Ovary (tissue), 9 donors: ENCODE data around the gene CRTAP. TPM values are rescaled to one million over a fixed set of nuclear protein-coding genes. Genes with fewer than 3 reads are reported as not detected.
"Not testable (repeated sequence)": the region's sequence is repeated elsewhere in the genome, so short reads cannot be mapped to it uniquely, and the experiment has no call there.

ENCODE experiments used
- DNase-seq, 5 donors: peaks; one replicate each; pipeline ENCODE4 v3.0.0-alpha.2; 2019 to 2020
- H3K27ac ChIP-seq, 2 donors: fragments of 200-600 bp; one replicate each; pipeline versions ENCODE4 v1.5.1 to v1.8.0; 2019 to 2022
- H3K27me3 ChIP-seq: fragments of 200-600 bp; one replicate; pipeline ENCODE4 v1.8.0; 2022
- H3K36me3 ChIP-seq: fragments of 200-600 bp; sonication (generic); one replicate; pipeline ENCODE4 v1.5.1; 2019
- H3K4me1 ChIP-seq: one replicate; pipeline ENCODE4 v1.8.1; 2013; ENCODE audit warnings: mild to moderate bottlenecking, moderate library complexity; ENCODE audit not compliant: insufficient read depth
- H3K4me3 ChIP-seq: fragments of 200-600 bp; sonication (generic); one replicate; pipeline ENCODE4 v1.5.1; 2017
- H3K9me3 ChIP-seq, 2 donors: fragments of 200-600 bp in 1 of 2; sonication (generic) in 1 of 2; one replicate each; pipeline versions ENCODE4 v1.5.1 to v1.8.1; 2013 to 2019; ENCODE audit warnings: mild to moderate bottlenecking in 1 of 2, moderate library complexity in 1 of 2
- EP300 ChIP-seq: sonication (generic); formaldehyde crosslinking; IDR thresholded peaks from one replicate; pipeline ENCODE4 v1.6.1; 2017; ENCODE audit warnings: antibody characterized with exemption
- POLR2A ChIP-seq: fragments of 450-650 bp; IDR thresholded peaks from one replicate; pipeline ENCODE4 v1.6.1; 2017; ENCODE audit warnings: antibody characterized with exemption, mild to moderate bottlenecking, moderate library complexity
- WGBS, 3 donors: extraction: QIAGEN DNeasy Blood & Tissue Kit in 1 of 3; methylation state at CpG; one replicate each; pipeline versions ENCODE4 v1.1.5 to v1.1.7; 2013 to 2017; 5-methylcytosine and 5-hydroxymethylcytosine counted together
- intact Hi-C, 4 donors: fragments of 100-400 bp; cut with DNase I; formaldehyde crosslinking; loops; one replicate each; pipeline versions ENCODE4 v1.11.0 to v1.15.1; 2022 to 2023
- polyA plus RNA-seq, 2 donors: library from polyadenylated mRNA; stranded (reverse); fragments of 200-250 nt in 1 of 2; fragments of 350-450 nt in 1 of 2; fragmentation: Illumina TruSeq in 1 of 2; extraction: RNeasy Lipid Tissue Mini Kit (QIAGEN cat#74804) in 1 of 2; gene quantifications; one replicate each; pipeline ENCODE4 v1.2.3, GENCODE V29; 2013 to 2014
- total RNA-seq, 7 donors: library from RNA; depleted of rRNA in 2 of 7; stranded (reverse); fragments of >200 nt in 2 of 7; fragmentation: NEBNext Ultra II Directional in 3 of 7; extraction: Animal tissue kit (Norgen Biotek cat#: 25700) in 3 of 7; gene quantifications; one replicate each; pipeline versions ENCODE4 v1.1.0 to v1.2.4, GENCODE V29; 2016 to 2023
- TF ChIP-seq, protein P1 (sequence below), 3 donors: fragments of 450-650 bp in 2 of 3; fragments of 200-600 bp in 1 of 3; IDR thresholded peaks; one replicate each; pipeline versions ENCODE4 v1.5.1 to v1.8.0; 2016 to 2022; ENCODE audit warnings: antibody characterized with exemption in 3 of 3, mild to moderate bottlenecking in 1 of 3
- donor health status: DM: no; HTN: no; CAD: no; lungs with moderate emphysema.
- donor health status: DM: no; HTN: no; CAD: no.
- donor health status: Bipolar disorder and iron deficiency.
- donor health status: DM: yes; HTN: yes; CAD: no.
- donor health status: DM: no; HTN: no; CAD: no.
- donor health status: DM: yes; HTN: yes; CAD: no.

Gene CRTAP
- total and polyA plus RNA-seq, 9 donors, result 130 to 788 (median 251) TPM

DNA sequence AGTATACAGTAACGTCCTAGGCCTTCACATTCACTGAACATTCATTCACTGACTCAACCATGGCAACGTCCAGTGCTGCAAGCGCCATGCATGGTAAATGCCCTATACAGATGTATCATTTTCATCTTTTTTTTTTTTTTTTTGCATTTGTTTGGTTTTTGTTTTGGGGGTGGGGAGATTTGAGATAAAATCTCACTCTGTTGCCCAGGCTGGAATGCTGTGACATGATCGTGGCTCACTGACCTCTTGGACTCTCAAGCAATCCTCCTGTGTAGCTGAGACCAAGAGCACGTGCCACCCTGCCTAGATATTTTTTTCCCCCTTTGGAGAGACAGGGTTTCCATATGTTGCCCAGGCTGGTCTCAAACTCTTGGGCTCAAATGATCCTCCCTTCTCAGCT lies 67.4 kb downstream of the CRTAP start:
- 81 to 91% (median 83%) methylated on average over 5 of the region's 5 CpGs for WGBS, 3 donors
- intact Hi-C loops, result no loop called here
- Histone ChIP-seq H3K4me1 (no peaks in the 10 kb centered on the region), H3K27ac (no peak overlapping the region), H3K27me3 (no peaks in the 10 kb centered on the region), H3K36me3 (no peaks in the 10 kb centered on the region), H3K9me3 (no peaks in the 10 kb centered on the region), H3K4me3 (no peak overlapping the region)
- no peak for TF ChIP-seq EP300
- TF ChIP-seq POLR2A, result no peak
- TF ChIP-seq, protein P1, sequence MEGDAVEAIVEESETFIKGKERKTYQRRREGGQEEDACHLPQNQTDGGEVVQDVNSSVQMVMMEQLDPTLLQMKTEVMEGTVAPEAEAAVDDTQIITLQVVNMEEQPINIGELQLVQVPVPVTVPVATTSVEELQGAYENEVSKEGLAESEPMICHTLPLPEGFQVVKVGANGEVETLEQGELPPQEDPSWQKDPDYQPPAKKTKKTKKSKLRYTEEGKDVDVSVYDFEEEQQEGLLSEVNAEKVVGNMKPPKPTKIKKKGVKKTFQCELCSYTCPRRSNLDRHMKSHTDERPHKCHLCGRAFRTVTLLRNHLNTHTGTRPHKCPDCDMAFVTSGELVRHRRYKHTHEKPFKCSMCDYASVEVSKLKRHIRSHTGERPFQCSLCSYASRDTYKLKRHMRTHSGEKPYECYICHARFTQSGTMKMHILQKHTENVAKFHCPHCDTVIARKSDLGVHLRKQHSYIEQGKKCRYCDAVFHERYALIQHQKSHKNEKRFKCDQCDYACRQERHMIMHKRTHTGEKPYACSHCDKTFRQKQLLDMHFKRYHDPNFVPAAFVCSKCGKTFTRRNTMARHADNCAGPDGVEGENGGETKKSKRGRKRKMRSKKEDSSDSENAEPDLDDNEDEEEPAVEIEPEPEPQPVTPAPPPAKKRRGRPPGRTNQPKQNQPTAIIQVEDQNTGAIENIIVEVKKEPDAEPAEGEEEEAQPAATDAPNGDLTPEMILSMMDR (IDR thresholded peaks at IDR 0.05), result no peak
- no peak for DNase-seq

DNA sequence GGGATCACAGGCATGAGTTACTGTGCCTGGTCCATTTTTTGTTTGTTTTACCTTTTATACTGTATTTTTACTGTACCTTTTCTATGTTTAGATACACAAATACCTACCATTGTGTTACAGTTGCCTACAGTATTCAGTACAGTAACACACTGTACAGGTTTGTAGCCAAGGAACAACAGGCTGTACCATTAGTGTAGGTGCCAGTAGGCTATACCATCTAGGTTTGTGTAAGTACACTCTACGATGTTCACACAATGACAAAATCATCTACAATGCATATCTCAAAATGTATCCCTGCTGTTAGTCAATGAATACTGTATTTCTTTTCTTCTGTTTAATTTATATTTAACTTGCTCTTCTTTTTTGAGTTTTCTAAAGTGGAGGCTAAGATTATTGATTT lies 67.8 kb downstream of the CRTAP start:
- WGBS, 3 donors, result 88 to 100% (median 91%) methylated on average over 1 of the region's 1 CpG
- H3K27ac ChIP-seq, H3K4me1 ChIP-seq, DNase-seq, H3K9me3 ChIP-seq, H3K4me3 ChIP-seq, intact Hi-C loops, H3K27me3 ChIP-seq, H3K36me3 ChIP-seq: not testable (repeated sequence)

DNA sequence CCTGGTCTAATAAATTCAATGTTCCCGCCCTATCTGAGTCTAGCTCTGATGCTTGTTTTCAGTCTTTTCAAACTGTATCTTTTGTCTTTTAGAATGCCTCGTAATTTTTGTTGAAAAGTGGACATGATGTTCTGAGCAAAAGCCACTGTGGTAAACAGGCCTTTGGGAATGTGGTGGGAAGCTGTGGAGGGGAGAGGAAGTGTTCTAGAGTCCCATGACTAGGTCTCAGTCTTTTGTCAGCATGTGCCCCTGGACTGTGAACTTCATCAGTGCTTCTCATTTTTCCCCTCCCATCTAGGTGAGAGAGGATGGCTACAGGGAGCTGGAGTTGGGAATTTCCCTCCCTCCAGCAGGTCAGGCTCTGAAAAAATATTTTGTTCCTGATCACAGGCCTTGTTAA lies 71.0 kb downstream of the CRTAP start:
- WGBS, 3 donors, result 77 to 89% (median 79%) methylated on average over 2 of the region's 2 CpGs
- Histone ChIP-seq H3K27ac (no peak overlapping the region), H3K9me3 (no peaks in the 10 kb centered on the region), H3K4me3 (no peak overlapping the region), H3K4me1 (no peaks in the 10 kb centered on the region), H3K36me3 (no peaks in the 10 kb centered on the region), H3K27me3 (no peaks in the 10 kb centered on the region)
- TF ChIP-seq, protein P1 (IDR thresholded peaks at IDR 0.05), result no peak
- TF ChIP-seq POLR2A, result no peak
- TF ChIP-seq EP300, result no peak
- DNase-seq, result no peak
- intact Hi-C loops, result no loop called here

DNA sequence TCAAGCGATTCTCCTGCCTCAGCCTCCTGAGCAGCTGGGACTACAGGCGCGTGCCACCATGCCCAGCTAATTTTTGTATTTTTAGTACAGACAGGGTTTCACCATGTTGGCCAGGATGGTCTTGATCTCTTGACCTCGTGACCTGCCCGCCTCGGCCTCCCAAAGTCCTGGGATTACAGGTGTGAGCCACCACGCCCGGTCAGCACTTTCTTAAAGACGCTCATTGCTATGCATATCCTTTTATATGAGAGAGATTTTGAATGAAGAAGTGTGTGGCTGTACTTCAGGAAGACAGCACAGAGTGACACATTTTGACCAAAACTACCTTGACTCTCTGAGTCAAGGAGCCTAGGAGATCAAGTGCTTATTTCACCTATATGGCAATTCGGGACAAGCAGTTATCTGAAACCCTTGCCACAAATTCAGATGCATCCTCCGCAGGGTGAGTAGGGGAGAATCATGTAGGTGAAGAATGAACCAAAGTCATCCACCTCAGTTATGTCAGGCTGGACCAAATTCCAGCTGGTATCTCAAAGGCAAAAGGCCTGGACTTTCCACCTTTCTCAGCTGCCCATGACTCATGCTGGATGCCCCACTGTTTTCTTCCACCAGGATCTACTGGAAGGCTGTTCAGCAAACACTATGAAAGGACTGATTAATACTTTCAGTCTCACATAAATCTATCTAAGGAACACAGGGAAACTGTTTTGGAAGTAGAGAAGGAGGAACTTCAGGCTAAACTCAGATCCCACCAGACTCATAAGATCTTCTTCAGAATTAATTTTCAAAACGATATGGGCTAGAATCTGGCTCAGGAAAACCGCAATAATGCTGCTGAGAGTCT lies 72.9 kb downstream of the CRTAP start:
- Histone ChIP-seq H3K27me3 (no peaks in the 10 kb centered on the region), H3K9me3 (no peaks in the 10 kb centered on the region), H3K4me3 (no peak overlapping the region), H3K36me3 (no peaks in the 10 kb centered on the region), H3K4me1 (no peaks in the 10 kb centered on the region), H3K27ac (no peak overlapping the region)
- intact Hi-C loops, result no loop called here
- TF ChIP-seq, protein P1 (IDR thresholded peaks at IDR 0.05), result no peak
- TF ChIP-seq POLR2A (no peak), EP300 (no peak)
- WGBS, 3 donors, result 92 to 95% (median 94%) methylated on average over 13 of the region's 13 CpGs
- DNase-seq, result no peak

DNA sequence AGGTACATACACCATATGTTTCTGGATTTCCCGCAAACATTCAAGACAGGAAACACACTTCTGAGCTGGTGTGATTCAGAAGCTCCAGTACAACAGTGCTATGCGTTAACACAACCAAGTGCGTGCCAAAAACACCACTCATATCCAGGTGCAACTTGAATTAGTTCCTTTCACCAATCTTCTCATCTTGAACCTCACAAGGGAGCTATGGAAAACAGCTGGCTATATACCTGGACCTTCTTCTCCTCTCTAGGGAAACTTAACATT lies 73.5 kb downstream of the CRTAP start:
- no peaks in the 10 kb centered on the region for H3K4me1 ChIP-seq
- WGBS, 3 donors, result 87 to 94% (median 92%) methylated on average over 3 of the region's 3 CpGs
- H3K27ac ChIP-seq, result no peak overlapping the region
- no peaks in the 10 kb centered on the region for H3K9me3 ChIP-seq
- H3K4me3 ChIP-seq, result no peak overlapping the region
- no peaks in the 10 kb centered on the region for H3K36me3 ChIP-seq
- no peak for DNase-seq
- TF ChIP-seq, protein P1 (IDR thresholded peaks at IDR 0.05), result no peak
- no peak for TF ChIP-seq EP300
- TF ChIP-seq POLR2A, result no peak
- no peaks in the 10 kb centered on the region for H3K27me3 ChIP-seq
- intact Hi-C loops, result no loop called here
